HK-2 (cell line): Measurements from ENCODE around the gene MAPK8IP3.

Experiments used
- DNase-seq: peaks from one replicate; pipeline ENCODE4 v3.0.0-alpha.2; 2018; ENCODE audit not compliant: unreplicated experiment

MAPK8IP3 gene

DNA sequence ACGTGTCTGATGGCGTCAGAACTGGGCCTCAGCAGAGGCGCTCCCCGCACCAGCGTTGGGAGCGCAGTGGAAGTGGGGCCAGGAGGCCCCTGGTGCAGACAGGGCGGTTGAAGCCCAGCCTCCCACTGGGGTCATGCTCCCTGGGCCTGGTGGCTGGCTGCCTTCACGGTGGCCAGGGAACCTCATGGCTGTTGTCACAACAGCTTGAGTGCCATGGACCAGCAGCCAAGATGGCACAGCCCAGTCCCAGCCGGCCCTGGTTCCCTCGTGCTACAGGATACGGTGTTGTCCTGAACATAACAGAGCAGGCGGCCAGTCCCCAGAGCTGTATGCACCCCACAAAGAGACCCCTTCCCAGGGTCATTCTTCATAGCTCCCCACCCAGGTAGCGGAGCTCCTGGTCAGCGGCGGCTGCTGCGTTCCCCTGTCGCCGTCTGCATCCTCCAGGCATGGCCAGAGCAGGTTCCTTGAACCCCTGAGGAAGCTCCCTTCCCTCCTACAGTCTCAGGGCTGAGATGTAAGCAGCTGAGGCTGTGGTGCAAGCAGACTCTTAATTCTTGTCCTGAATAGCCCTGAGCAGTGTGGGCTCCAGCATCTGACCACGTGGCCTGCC lies 35.7 kb downstream of the MAPK8IP3 start:
- DNase-seq: no peak

DNA sequence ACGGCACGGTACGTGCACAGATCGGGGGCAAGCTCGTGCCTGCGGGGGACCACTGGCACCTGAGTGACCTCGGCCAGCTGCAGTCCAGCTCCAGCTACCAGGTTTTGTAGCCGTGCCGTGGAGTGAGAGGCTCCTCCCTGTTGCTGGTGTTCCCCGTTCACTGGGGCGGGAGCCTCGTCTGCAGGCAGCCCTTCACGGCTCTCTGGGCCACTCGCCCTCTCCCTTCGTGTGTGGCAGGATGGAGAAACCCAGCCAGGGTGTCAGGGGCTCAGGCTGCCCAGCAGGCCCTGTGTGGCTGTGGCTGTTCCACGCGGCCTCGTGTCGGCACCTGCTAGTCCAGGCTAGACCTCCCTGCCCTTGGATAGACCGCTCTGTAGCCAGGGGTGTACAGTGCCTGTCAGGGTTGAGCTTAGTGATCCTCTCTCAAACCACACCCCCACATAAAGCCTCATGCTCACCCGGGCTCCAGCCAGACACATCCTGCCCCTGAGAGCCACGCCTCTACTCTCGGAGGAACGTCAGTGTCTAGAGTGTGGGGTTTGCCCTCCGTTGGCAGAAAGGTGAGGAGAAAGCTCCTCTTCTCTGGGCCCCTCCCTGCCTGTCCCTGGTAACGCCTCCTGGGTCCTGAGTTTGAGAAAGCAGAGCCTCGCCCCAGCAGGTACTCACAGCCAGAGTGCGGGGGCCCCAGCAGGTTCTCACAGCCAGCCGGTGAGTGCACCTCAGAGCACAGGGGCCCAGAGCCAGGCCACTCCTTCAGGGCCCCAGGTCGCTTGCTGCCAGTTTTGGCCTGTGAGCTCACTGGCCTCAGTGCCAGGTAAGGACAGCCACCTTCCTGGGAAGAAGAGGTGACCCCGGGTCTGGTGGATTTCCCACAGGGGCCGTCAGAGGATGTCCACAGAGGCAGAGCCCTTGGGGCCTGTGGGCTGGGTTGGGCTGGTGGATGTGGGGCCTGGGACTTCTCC lies 37.7 kb downstream of the MAPK8IP3 start:
- DNase-seq: no peak

DNA sequence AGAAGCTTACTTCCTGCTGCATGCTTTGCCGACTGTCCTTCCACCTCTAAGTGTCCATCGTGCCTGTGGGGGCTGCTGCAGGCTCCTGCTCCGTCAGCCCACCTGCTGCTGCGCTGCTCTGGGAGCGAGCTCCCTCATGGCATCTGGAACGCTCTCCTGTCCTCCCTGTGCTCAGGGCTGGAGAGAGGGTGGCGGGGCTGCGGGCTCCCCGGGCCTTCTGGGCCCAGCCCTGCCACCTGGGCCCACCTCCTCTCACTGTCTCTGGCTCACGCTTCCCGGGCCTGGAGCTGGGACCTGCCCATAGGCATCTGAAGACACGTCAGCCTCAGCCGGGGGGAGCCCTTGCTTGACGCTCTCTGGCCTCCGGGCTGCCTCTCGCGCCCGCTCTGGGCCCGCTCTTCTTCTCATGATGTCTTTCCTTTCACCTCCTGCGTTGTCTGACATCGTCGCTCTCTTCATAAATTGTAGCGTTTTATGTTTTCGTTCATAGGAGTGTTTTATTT lies 38.4 kb downstream of the MAPK8IP3 start:
- DNase-seq: no peak

DNA sequence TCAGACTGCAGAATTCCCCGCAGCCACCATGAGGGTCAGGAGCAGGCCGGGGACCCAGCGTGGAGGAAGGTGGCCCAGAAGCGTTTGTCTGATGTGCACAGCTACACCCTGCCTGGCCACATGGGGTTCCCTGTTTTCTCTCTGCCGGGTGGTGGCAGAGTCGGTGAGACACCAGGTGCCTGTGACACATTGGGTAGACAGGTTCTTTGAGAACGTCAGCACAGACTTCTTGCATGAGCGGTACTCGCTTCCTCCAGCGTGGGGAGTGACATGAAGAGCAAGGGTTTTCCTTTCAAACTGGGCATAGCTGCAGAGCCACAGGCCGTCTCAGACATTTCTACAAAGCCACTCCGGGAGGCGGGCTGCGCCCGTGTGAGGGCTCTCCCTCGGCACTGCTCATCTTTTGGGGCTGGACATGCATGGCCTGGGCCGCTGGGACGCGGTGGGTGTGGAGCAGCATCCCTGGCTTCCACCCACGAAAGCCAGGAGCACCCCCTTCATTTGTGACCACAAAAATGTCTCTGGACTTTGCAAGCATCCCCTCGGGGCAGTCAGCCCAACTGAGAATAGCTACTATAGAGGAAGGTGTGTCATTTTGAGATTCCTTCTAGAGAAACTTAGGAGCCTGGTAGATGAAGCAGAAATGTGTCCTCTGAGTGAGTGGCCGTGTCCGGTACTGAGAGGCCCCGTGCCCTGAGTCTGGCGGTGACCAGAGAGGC lies 39.3 kb downstream of the MAPK8IP3 start:
- no peak for DNase-seq

DNA sequence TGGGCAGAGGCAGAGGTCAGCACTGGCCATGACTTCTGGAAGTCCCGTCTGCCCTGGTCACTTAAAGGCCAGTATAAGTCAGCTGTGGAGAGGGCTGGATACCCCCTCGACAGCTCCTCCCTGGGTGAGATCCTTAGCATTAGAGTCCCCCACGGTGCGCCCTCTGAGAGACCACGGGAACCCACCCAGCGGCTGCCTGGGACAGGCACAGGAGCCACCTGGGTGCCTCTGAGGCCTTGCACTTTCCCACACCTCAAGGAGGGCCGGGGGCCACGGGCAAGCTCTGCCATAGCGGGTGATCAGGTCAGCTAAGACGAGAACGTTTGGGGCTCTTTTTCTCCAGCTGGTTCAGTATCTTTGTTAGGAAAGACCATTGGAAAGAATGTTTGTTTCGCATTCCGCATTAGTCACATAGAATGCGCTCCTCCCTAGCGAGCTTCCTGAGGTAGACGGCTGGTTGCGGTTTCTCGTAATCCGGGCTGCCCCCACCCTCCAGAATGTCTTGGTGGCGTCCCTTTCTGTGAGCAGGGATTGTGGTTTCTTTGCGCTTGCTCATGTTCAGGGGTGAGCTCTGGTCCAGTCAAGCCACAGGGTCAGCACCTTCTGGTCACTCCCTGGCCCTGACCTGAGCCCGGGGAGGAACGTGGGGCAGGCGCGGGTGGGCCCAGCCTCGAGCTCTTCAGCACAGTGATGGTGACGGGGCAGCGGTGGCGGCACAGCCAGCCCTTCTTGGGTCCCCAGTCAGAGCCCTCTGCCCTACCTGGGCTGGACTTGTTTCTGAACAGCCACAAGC lies 40.1 kb downstream of the MAPK8IP3 start:
- no peak for DNase-seq

DNA sequence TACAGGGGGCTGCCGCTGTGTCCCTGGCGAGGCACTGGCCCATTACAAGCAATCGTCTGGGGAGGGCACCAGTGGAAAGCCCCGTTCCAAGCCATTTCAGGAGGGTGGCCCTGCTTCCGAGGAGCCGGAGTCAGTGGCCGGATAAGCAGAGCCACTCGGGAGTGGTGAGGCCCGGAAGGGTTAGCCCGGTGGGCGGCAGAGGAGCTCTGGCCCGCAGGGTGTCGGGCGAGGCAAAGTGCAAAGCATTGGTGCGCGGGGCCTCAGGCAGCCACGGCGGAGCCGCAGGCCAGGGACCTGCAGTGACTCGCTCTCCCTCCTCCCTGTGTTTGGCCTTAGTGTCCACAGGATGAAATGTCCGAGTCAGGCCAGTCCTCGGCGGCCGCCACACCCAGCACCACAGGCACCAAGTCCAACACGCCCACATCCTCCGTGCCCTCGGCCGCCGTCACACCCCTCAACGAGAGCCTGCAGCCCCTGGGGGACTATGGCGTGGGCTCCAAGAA lies 40.7 kb downstream of the MAPK8IP3 start:
- no peak for DNase-seq

DNA sequence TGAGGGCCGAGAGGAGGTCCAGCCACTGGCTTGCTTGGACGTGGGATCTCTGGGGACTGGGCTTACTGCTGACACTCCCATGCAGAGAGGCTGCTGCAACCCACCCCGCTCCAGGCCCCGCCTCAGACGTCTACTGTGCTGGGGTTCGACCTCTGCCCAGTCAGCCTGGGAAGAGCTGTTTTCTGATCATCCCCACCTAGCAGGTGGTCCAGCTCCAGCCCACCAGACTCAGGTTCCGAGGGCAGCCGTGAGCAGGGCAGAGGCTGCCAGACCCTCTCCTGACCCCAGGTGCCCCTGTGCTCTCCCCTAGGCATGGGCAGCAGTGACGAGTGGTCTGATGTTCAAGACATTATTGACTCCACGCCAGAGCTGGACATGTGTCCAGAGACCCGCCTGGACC lies 41.9 kb downstream of the MAPK8IP3 start:
- no peak for DNase-seq

DNA sequence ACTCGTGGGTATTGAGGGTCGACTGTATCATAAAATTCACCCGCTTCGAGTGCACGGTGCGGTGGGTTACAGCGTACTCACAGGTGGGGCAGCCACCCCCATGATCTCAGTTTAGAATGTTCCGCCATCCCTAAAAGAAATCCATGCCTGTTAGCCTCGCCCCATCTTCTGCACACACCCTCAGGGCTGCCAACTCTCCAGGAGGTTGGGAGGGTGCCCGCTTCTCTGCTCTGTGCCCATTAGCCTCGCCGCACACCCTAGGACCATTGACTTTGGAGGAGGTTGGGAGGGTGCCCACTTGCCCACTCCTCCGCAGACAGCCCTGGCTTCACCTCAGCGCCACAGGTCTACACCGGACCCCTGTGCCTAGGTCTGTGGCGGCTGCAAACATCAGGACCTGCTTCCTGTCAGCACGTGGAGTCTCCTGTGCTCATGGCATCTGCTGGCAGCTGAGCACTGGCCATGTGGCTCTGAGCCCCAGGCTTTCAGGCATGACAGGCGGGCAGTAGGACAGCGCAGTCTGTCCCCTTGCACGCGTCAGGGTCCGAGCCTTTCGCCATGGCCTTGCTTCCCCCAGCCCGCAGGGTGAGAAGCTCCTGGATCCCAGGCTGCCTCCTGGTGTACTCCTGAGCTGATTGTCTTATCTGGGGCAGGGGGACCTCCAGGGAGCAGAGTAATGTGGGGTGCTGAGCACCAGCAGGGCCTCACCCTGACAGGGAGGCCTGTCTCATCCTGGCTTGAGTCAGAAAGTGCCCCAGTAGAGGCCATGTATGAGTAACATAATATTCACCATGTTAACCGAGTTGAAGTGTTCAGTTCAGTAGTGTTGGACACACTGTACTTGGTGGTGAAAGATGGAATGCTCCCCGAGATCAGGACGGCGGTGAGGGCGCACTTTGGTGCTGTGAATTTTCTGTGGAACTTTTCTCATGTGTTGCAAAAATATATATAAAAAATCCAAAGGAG lies 43.4 kb downstream of the MAPK8IP3 start:
- no peak for DNase-seq

DNA sequence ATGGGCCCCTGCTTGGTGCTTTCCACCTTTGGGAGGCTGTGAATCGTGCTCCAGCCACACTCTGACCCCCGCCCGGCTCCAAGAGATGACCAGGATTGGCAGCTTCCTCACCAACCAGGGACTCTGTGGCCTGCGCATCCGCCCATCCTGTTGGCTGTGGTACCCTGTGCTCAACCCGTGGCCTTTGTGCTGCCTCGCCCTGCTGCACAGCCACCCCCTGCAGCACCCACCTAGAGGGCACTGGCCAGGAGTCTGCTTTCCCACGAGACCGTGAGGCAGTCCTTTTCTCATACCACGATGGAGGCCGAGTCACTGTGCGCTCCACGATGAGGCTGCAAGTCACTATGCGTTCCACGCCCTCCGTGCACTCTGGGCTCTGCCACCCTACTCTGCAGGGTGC lies 46.0 kb downstream of the MAPK8IP3 start:
- no peak for DNase-seq

DNA sequence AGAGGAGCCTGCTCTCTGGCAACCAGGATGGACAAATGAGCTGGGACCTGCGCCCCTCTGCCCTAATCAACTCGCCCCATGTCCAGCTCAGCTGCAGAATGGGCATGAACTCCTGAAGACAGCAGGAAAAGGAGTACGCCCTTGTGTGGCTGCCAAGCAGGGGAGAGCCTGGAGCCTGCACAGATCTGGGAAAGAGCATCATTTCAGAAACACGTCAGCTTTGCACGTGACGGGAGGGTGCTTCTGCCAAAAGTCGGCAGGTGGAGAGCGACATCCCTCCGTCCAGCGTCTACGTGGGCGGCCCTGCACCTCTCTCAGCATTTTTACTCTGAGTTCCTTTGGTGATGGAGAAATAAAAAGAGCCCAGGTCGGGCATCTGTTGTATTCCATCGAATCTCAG lies 46.9 kb downstream of the MAPK8IP3 start:
- DNase-seq: no peak

DNA sequence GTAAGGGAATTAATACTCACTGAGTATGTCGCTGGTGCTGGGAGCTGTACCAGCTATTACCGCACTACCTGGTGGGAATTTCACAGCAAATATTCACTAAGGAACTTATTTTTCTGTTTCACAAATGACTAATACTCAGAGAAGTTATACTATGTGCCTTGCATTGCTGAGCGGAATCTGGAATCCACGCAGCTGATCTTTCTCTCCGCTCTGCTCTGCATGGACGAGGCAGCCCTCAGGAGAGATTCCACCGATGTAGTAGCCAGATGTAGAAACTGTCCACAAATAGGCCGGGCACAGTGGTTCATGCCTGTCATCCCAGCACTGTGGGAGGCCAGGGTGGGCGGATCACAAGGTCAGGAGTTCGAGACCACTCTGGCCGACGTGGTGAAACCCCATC lies 48.2 kb downstream of the MAPK8IP3 start:
- DNase-seq: no peak

DNA sequence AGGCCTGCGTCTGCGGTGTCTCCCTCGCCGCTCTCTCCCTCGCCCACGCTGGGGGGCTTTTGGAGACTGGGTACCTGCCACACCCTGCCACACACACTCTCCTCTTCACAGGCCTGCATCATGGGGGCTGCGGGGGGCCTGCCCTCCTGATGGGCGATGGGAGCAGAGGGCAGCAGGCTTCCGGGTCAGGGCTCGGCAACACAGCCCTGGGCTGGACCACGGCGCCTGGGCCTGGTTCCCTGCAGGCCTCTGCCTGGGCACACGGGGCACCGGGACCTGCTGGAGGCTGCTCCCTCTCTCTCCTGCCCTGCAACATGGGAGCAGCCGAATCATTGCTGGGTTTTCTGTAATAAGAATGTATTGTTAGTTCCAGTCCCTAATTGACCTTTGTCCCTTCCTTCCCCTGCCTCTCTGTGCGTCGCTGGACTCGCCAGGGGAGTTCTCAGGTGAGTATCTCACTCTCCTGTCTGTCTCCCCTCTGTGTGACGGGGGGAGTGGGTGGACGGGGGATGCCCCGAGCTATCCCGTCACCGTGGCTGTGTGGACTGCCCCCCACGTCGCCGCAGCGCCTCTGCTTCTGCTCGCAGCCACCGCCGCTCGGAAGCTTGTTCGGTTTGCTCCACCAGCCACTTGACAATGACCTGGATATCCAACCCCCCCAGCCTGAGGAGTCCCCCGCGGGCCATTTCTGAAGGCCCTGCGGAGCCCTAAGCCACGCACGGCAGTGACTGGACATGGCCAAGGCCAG lies 51.9 kb downstream of the MAPK8IP3 start:
- DNase-seq: no peak

DNA sequence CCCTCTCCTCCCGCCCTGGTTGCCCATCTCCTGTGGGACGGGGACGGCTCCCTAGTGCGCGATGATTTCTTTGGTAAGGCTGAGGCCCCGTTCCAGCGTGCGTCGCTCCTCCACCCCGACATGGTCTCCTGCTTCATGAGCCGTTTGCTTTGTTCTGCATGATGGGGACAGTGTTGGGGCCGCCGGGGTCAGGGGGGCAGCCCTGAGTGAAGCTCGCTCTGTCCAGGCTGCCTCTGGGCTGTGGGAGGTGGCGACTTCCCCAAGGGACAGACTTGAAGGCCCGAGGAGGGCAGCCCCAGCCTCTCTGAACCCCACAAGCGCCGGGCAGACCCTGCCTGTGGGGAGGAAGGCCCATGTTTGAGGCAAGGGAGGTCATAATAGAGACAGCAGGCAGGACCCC lies 52.9 kb downstream of the MAPK8IP3 start:
- DNase-seq: no peak

DNA sequence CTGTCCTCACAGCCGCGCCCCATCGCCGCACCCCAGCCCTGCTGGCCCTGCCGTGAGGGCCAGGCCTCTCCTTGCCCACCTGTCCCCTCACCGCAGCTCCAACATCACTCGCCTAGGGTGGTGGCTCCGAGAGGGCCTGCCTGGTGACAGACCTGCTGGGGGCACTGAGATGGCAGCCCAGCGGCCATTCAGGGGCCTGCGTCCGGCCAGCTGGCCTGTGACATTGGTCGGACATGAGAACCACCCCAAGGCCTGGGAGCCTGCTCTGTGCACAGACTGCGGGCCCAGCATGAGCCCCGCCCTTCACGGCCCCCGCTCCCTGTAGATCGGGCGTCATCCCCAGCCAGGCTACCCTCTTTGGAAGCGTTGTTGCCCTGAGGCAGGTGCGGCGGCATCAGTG lies 53.5 kb downstream of the MAPK8IP3 start:
- no peak for DNase-seq

DNA sequence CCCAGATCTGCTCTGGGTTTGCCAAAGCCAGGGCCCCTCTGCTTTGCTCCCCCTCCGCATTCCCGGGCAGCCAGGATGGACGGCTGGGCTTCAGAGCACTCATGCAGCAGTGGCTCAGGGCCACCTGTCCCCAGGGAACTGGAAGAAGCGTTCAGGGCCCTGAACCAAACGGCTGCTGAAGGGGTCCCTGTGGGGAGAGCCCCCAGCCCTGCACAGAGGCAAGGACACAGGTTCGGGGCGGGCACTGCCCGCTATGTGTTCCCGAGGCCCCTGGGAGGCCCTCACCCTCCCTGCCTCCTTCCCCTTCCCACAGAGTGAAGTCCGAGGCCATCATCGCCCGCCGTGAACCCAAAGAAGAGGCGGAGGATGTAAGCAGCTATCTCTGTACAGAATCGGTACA lies 54.9 kb downstream of the MAPK8IP3 start:
- DNase-seq: no peak

DNA sequence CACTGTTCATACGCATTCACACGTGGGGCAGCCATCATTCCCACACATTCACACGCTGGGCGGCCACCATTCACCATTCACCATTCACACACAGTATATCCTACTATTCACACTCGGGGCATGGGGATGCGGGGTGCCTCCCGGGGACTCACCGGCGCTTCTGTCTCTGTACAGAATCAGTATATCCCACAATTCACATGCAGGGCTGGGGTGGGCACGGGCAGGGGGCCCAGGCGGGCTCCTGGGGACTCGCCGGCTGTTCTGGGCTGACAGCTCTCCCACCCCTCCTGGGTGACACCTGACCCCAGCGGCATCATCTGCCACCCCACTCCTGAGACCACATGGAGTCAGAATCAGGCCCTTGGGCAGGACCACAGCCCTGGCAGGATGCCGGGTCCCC lies 55.8 kb downstream of the MAPK8IP3 start:
- DNase-seq: no peak

DNA sequence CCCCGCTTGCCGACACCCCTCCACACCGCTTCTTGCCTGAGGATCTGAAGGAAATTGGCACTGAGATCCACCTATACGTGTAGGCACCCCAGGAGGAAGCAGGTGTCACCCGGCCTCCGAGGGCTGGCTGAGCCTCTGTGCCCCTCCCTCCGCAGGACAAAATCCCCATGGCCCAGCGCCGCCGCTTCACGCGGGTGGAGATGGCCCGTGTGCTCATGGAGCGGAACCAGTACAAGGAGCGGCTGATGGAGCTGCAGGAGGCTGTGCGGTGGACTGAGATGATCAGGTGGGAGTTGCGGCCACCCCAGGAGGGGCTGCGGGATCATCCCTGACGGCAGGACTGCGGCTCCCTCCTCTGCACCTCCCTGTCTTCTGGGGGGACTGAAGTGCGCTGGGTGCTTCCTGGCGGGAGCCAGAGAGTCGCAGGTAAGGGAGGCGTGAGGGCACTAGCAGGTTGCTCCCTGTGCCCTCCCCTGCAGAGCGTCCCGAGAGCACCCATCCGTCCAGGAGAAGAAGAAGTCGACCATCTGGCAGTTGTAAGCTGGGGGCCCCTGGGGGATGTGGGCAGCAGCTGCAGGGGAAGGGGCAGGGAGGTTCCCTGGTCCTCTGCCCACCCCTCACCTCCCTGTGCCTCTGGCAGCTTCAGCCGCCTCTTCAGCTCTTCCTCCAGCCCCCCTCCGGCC lies 56.3 kb downstream of the MAPK8IP3 start:
- DNase-seq: no peak

DNA sequence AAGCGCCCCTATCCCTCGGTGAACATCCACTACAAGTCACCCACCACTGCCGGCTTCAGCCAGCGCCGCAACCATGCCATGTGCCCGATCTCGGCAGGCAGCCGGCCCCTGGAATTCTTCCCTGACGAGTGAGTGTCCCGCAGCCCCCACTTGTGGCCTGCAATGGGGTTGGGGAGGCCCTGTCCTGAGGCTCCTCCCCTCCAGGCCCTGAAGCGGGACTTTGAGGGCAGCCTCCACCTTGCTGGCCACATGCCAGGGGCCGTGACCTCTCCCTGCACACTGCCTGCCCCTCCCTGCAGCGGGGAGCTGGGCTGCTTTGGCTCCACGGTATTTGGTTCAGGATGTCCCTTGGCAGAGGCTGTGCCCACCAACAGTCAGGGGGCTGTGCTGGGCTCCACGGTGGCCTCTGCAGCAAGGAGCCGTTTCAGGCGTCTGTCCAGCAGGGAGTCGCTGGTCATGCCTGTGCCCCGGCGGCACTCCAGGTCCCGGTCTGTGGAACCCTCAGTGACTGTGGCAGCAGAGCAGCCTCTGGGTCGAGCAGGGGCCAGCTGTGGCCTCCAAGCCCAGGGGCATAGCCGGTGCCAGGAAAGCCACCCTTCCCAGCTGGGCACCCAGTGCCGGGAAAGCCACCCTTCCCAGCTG lies 57.0 kb downstream of the MAPK8IP3 start:
- no peak for DNase-seq
